CD4-positive, alpha-beta T cell treated with Interleukin-21 for 1 hour (primary cell): Measurements from ENCODE around the gene ZBTB42.
"Not testable (repeated sequence)": the region's sequence is repeated elsewhere in the genome, so short reads cannot be mapped to it uniquely, and the experiment has no call there.

Source experiments
- DNase-seq: peaks from one replicate; pipeline ENCODE4 v3.0.0-alpha.2; 2020

ZBTB42 gene

GRCh38 chr14:104813286-104813685 lies 12.4 kb downstream of the ZBTB42 start:
- no peak for DNase-seq

GRCh38 chr14:104814701-104815100 lies 13.8 kb downstream of the ZBTB42 start:
- not testable (repeated sequence) for DNase-seq

DNA sequence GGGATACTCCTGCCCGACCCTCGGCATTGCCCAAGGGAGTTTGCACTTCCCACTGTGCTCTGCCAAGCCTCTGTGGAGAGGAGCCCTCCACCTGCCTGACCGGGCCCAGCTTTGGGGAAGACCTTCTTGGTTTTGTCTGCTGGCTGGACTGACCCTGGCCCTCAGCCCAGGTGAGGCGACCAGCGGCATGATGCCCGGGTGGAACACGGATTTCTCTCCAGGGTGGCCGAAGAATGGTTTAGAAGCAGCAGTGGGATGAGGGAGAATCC lies 15.6 kb downstream of the ZBTB42 start:
- DNase-seq = no peak

DNA sequence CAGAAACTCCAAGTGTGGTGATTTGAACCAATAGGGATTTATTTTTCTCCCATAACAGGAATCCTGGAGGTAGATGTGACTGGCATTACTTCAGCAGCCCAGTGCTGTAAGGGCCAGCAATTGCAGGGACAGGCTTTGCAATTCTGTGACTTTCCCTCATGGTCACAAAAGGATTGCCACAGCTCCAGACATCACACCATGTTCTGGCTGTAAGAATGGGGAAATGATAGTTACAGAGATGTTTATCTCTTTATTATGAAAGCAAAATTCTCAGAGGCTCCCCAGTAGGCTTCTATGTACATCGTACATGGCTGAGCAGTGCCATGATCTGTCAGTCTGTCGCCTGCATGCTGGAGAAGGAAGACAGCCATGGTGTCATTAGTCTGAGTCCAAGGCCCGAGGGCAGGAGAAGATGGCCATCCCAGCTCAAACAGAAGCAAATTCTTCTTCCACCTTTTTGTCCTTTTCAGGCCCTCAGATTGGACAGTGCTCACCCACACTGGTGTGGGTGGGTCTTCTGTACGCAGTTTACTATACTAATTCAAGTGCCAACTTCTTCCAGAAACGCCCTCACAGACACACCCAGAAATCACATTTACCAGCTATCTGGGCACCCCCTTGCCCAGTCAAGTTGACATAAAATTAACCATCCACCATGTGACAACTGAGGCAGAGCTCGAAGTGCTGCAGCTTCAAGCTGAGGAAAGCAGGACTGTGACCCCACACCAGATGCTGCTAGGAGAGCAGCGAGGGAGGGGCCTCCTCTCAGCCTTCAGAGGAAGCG lies 17.2 kb downstream of the ZBTB42 start:
- DNase-seq = no peak

DNA sequence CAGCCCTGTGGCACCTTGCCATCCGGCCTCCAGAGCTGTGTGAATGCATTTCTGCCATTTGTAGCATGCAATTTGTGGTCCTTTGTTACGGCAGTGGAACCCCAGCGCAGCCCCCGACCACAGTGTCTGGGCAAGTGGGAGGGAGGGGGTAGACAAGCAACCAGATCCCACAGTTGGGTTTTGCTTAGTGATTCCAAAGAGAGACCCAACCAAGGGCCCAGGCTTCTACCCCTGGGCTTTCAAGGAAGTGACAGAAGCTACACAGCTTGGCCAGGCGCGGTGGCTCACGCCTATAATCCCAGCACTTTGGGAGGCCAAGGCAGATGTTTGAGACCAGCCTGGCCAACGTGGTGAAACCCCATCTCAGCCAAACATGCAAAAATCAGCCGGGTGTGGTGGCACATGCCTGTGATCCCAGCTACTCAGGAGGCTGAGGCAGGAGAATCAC lies 17.8 kb downstream of the ZBTB42 start:
- DNase-seq = no peak

- DNase-seq = no peak
Observed at GRCh38 chr14:104819361-104819781, 18.5 kb downstream of the ZBTB42 start.

GRCh38 chr14:104820669-104821228 lies 19.8 kb downstream of the ZBTB42 start:
- DNase-seq = no peak

DNA sequence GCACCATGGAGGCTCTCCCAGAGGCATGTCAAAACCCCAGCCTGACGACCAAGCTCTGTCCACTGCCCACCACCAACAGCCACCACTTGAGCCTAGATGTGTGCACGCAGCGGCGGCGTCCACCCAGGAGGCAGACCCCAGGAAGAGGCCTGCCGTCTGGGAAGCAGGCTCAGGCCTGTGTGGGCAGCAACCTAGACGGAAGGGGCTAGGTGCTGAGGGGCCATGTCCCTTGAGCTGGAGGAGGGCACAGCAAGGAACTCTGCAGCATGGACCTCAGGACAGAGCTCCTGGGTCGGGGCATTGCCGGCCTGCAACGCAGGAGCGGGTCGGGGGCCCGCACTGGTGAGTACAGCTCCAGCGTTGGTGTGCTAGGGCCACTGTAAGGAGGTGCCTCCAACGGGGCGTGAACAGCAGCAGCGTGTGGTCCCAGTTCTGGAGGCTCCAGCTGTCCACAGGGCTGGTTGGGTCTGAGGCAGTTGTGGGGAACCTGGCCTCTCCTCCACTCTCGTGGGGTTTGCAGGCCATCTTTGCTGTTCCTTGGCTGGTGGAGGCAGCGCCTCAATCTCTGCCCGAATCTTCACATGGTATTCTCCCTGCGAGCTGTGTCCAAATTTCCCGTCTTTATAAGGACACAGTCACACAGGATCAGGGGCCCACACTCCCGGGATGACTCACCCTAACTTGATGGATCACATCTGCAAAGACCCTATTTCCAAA lies 20.5 kb downstream of the ZBTB42 start:
- no peak for DNase-seq

DNA sequence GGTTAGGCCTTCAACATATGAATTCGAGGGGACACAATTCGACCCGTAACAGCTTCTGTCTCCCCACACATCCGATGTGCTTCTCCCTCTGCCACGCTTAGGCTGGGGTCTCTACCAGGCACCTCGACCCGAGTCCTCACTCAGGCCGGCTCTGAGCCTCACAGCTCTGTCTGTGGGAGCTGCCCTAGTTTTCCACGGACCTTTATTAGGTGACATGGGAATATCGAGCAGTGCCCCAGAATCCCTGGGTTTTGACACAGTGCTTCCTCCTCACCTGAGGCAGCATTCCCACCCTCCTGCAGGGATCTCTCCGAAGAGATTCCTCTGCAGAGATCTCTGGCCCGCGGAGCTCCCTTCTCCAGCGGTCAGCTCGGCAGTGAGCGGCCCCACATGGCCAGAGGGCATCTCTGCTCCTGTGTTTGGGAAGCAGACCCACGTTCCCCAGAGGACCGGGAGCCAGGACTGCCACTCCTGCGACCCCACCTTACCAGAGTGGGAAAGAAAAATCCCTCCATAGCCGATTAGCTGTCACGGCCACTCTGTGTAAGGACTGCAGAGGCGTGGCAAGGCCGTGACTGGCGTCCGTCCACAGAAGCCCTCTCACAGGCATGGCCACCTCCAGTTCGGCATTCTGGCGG lies 21.2 kb downstream of the ZBTB42 start:
- no peak for DNase-seq

GRCh38 chr14:104822821-104823615 lies 22.1 kb downstream of the ZBTB42 start:
- DNase-seq = no peak

- DNase-seq = no peak
Observed at GRCh38 chr14:104824353-104824997, 23.6 kb downstream of the ZBTB42 start.

- peak; percentile 91 for DNase-seq
Observed at GRCh38 chr14:104826189-104826860, 25.4 kb downstream of the ZBTB42 start.

DNA sequence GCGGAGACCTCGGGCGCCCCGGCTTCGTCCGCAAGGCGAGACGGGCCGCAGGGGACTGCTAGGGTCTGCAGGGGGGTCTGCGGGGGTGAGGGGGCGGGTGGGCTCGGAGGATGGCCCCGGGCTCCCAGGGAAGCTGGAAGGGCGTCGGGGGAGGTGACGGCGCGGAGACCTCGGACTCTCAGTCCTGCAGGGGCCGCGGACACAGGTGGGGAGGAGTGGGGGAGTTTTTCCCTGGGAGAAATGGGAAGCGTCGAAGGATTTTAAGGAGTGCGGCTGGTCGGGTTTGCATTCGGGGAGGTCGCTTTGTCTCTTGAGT lies 25.9 kb downstream of the ZBTB42 start:
- DNase-seq = no peak

DNA sequence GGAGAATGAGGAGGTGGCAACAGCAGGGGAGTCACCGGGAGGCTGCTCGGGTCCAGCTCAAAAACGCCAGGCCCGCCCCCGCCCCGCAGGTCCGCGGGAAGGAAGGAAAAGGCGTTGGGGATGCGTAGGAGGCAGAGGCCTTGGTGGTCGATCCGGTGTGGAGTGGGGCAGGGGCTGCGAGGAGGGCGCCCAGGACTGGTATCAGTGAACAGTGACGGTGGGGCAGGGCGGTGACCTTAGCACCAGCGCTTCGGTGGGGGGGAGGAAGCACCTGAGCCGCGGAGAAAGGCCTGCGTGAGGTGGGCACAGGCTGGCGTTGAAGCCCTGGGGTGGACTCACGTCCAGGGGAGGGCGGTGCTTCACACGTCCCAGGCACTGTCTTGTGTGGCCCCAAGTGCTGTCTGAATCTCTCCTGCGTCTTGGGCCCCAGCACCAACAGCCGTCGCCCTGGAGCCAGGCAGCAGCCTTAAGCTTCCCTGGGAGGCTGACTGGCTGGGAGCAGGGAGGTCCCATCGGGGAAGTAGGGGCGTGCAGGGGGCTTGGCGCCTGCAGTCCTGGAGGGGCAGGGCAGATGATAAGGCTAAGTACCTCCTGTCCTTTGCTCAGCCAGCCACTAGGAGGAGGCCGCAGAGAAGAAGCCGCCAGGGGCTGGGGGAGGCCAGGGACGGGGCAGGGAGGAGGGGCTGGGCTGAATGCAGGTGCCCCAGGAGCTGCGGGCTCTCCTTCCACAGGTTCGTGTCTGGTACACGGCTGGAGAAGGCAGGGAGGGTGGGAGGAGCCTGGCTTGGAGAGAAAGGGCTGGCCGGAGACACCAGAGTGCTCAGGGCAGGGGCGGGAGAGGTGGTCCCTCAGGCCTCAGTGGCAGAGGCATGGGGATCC lies 26.5 kb downstream of the ZBTB42 start:
- peak; percentile 72 for DNase-seq

- DNase-seq = no peak
Observed at GRCh38 chr14:104830781-104831180, 29.9 kb downstream of the ZBTB42 start.

GRCh38 chr14:104836171-104836935 lies 35.5 kb downstream of the ZBTB42 start:
- DNase-seq = not testable (repeated sequence)

- no peak for DNase-seq
Observed at GRCh38 chr14:104841730-104842129, 40.8 kb downstream of the ZBTB42 start.

DNA sequence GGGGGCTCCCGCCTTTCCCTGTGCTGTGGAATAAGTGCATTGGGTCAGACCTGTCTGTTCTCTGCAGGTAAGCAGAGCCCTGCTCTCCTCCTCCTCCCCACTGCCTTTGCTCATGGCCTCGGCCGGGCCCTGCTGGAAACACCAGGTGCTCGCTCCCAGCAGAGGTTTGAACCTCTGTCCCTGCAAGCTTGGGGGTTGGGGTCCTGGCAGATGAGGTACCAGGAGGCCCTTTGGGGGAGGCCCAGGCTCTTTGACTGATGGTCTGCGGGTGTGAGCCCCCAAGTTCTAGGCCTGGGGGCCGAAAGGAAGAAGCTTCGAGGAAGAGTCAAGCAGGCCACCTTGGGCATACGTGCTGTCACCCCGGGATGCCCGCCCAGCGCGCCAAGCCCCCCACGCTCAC lies 42.1 kb downstream of the ZBTB42 start:
- no peak for DNase-seq

DNA sequence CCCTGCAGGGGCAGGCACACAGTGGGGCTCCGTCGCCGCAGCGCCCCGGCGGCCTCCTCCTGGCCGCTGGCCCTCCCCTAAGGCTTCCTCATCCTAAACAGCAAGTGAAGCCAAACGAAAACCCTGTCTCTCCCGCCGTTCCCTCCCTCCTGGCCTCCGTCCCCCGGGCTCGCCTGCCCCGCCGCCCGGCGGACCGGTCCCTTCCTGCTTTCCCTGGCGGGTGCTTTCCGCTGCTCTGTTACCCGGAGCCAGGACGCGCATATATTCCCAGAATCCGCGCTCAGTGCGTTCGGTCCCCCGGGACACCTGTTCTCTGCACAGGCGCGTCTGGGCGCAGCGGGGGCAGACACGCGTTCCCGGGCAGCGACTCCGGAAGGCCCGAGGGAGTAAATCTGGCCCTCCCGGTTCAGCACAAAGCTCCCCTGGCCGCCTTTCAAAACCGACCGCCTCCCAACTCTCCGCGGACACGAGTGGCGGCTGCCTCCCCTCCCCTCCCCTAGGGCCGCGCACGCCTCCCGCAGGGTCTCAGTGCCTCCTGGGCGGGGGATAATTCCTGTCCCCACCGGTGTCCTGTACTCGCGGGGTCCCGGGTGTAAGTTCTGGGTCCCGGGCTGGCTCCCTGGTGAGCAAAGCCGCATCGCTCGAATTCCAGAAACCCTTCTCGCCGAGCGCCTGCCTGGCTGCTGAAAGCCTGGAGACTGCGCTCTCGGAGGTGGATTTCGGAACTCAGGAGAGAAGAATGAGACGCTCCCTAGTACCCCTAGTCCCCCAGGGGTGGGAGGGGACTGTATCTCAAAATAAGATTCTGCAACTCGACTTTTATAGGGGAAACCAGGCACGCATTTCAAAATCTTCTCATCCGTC lies 42.8 kb downstream of the ZBTB42 start:
- no peak for DNase-seq
